ENCODE data around the gene WDR86. TPM values are rescaled to one million over a fixed set of nuclear protein-coding genes. Genes with fewer than 3 reads are reported as not detected.
A peak's percentile ranks its signal among the peaks of the same experiment; 100 is the strongest.

The WDR86 gene
- polyA plus RNA-seq, 2 of the 4 experiments (the other 2 are of a cell fraction), result 0.17 to 0.19 TPM

GRCh38 chr7:151406051-151406875, 3.6 kb downstream of the WDR86 start:
- WGBS (ENCODE audit: missing lambda C conversion rate), result 89% methylated on average over 22 of the region's 24 CpGs
- H3K9me3 ChIP-seq, result no peaks in the 10 kb centered on the region
- ChIA-PET CTCF (interaction anchor here (1.4 to 4.1 kb wide), 2 partner anchors 42 to 91 kb away, joined by 4 to 19 read pairs; no protein-coding TSS in a partner anchor), POLR2A (no interaction called here)
- no peak for ATAC-seq
- H3K4me3 ChIP-seq, result no peak overlapping the region
- DNase-seq (ENCODE audit: low read depth in 1 of 2, low spot score in 1 of 2), result no peak
- TF ChIP-seq FOSB (CRISPR knock-in tag; IDR thresholded peaks at IDR 0.05) (no peak), CBX2 (IDR thresholded peaks at IDR 0.05; ENCODE audit: borderline replicate concordance, low read depth) (no peak), PHF8 (IDR thresholded peaks at IDR 0.05; ENCODE audit: borderline replicate concordance, low read depth) (no peak), FOXS1 (CRISPR knock-in tag; IDR thresholded peaks at IDR 0.05) (no peak), CTCF (IDR thresholded peaks at IDR 0.05) (no peak), MAZ (IDR thresholded peaks at IDR 0.05; ENCODE audit: borderline replicate concordance, low read depth, low read length) (no peak), RFX5 (IDR thresholded peaks at IDR 0.05) (no peak), BHLHE40 (IDR thresholded peaks at IDR 0.05; ENCODE audit: low read depth, low read length) (no peak), ESRRA (IDR thresholded peaks at IDR 0.05; ENCODE audit: borderline replicate concordance, low read length) (no peak), KDM1A (IDR thresholded peaks at IDR 0.05; ENCODE audit: low read depth) (no peak), ZC3H11A (IDR thresholded peaks at IDR 0.05) (no peak), RCOR1 (IDR thresholded peaks at IDR 0.05; ENCODE audit: low read depth, low read length) (no peak), MAFK (IDR thresholded peaks at IDR 0.05; ENCODE audit: partially characterized antibody) (no peak), ATOH8 (CRISPR knock-in tag; IDR thresholded peaks at IDR 0.05; ENCODE audit: low read depth) (no peak)
- TF ChIP-seq, protein P1, sequence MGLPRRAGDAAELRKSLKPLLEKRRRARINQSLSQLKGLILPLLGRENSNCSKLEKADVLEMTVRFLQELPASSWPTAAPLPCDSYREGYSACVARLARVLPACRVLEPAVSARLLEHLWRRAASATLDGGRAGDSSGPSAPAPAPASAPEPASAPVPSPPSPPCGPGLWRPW (IDR thresholded peaks at IDR 0.05), result no peak
- TF ChIP-seq, protein P2, sequence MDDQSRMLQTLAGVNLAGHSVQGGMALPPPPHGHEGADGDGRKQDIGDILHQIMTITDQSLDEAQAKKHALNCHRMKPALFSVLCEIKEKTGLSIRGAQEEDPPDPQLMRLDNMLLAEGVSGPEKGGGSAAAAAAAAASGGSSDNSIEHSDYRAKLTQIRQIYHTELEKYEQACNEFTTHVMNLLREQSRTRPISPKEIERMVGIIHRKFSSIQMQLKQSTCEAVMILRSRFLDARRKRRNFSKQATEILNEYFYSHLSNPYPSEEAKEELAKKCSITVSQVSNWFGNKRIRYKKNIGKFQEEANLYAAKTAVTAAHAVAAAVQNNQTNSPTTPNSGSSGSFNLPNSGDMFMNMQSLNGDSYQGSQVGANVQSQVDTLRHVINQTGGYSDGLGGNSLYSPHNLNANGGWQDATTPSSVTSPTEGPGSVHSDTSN (IDR thresholded peaks at IDR 0.05), result no peak
- TF ChIP-seq, protein P3, sequence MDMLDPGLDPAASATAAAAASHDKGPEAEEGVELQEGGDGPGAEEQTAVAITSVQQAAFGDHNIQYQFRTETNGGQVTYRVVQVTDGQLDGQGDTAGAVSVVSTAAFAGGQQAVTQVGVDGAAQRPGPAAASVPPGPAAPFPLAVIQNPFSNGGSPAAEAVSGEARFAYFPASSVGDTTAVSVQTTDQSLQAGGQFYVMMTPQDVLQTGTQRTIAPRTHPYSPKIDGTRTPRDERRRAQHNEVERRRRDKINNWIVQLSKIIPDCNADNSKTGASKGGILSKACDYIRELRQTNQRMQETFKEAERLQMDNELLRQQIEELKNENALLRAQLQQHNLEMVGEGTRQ (IDR thresholded peaks at IDR 0.05), result no peak
- TF ChIP-seq, protein P4, sequence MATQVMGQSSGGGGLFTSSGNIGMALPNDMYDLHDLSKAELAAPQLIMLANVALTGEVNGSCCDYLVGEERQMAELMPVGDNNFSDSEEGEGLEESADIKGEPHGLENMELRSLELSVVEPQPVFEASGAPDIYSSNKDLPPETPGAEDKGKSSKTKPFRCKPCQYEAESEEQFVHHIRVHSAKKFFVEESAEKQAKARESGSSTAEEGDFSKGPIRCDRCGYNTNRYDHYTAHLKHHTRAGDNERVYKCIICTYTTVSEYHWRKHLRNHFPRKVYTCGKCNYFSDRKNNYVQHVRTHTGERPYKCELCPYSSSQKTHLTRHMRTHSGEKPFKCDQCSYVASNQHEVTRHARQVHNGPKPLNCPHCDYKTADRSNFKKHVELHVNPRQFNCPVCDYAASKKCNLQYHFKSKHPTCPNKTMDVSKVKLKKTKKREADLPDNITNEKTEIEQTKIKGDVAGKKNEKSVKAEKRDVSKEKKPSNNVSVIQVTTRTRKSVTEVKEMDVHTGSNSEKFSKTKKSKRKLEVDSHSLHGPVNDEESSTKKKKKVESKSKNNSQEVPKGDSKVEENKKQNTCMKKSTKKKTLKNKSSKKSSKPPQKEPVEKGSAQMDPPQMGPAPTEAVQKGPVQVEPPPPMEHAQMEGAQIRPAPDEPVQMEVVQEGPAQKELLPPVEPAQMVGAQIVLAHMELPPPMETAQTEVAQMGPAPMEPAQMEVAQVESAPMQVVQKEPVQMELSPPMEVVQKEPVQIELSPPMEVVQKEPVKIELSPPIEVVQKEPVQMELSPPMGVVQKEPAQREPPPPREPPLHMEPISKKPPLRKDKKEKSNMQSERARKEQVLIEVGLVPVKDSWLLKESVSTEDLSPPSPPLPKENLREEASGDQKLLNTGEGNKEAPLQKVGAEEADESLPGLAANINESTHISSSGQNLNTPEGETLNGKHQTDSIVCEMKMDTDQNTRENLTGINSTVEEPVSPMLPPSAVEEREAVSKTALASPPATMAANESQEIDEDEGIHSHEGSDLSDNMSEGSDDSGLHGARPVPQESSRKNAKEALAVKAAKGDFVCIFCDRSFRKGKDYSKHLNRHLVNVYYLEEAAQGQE (IDR thresholded peaks at IDR 0.05), result no peak
- H3K4me2 ChIP-seq, result no peak overlapping the region
- H3K27ac ChIP-seq, result 0 out of 6 replicates have a peak overlapping the region, but pooled peaks of 1 of the 2 experiments have one; percentile 10
- no peak for FAIRE-seq
- H3K4me1 ChIP-seq, result peaks cover 28% of the 10 kb centered on the region

Measured in A549 (cell line).